Ishikawa (cell line): ENCODE measurements around the gene ZSCAN16.
A peak's percentile ranks its signal among the peaks of the same experiment; 100 is the strongest.

Source experiments
- CEBPB ChIP-seq: IDR thresholded peaks from 2 replicates; pipeline ENCODE4 v1.6.1; 2012
- CREB1 ChIP-seq: IDR thresholded peaks from 2 replicates; pipeline ENCODE4 v1.6.1; 2012; ENCODE audit warnings: low read depth
- EP300 ChIP-seq: IDR thresholded peaks from 2 replicates; pipeline ENCODE4 v1.6.1; 2012; ENCODE audit warnings: borderline replicate concordance
- RAD21 ChIP-seq: IDR thresholded peaks from 2 replicates; pipeline ENCODE4 v1.6.1; 2012; ENCODE audit warnings: low read depth
- TEAD4 ChIP-seq: IDR thresholded peaks from 2 replicates; pipeline ENCODE4 v1.6.1; 2012
- USF1 ChIP-seq: IDR thresholded peaks from 2 replicates; pipeline ENCODE4 v1.6.1; 2012
- YY1 ChIP-seq: IDR thresholded peaks from 2 replicates; pipeline ENCODE4 v1.6.1; 2012; ENCODE audit warnings: low read depth
- ZBTB7A ChIP-seq: IDR thresholded peaks from 2 replicates; pipeline ENCODE4 v1.6.1; 2012; ENCODE audit warnings: low read depth
- TF ChIP-seq, protein P1 (sequence below): IDR thresholded peaks from 2 replicates; pipeline ENCODE4 v1.6.1; 2012

- TF ChIP-seq CEBPB, result no peak
- TF ChIP-seq EP300, result no peak
- TF ChIP-seq ZBTB7A, result no peak
- TF ChIP-seq RAD21, result peak; percentile 28; the same call in 1 of the 2 replicates
- no peak for TF ChIP-seq CREB1
- TF ChIP-seq, protein P1, sequence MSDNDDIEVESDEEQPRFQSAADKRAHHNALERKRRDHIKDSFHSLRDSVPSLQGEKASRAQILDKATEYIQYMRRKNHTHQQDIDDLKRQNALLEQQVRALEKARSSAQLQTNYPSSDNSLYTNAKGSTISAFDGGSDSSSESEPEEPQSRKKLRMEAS, result no peak
- no peak for TF ChIP-seq YY1
- no peak for TF ChIP-seq TEAD4
- no peak for TF ChIP-seq USF1
These were observed 9.6 kb downstream of the ZSCAN16 start for GRCh38 chr6:28134015-28134414.
